Left colon (tissue), 2 donors: ENCODE data around the gene LGI4. TPM values are rescaled to one million over a fixed set of nuclear protein-coding genes. Genes with fewer than 3 reads are reported as not detected.

Source experiments
- ATAC-seq: fragments of 200-7000 bp; cut with Tn5 transposase; one replicate; pipeline ENCODE4 v1.9.1; 2020; ENCODE audit warnings: mild to moderate bottlenecking, moderate library complexity
- DNase-seq, 2 donors: peaks; one replicate each; pipeline ENCODE4 v3.0.0-alpha.2; 2020
- intact Hi-C, 2 donors: fragments of 100-400 bp; cut with DNase I in 1 of 2; cut with micrococcal nuclease in 1 of 2; formaldehyde crosslinking; loops; one replicate each; pipeline versions ENCODE4 v1.11.2 to v1.14.0; 2022; cut with DNase I, micrococcal nuclease
- total RNA-seq, 2 donors: library from RNA; stranded (reverse); fragmentation: NEBNext Ultra II Directional; extraction: Animal tissue kit (Norgen Biotek cat#: 25700); gene quantifications; one replicate each; pipeline ENCODE4 v1.2.1, GENCODE V29; 2021
- donor health status: DM: no; HTN: no; CAD: no.
- donor health status: DM: yes; HTN: yes; CAD: no.

Gene LGI4
- total RNA-seq, 2 donors from 2014 or later = 9.7 to 14.2 TPM

- no peak for DNase-seq
- no peak for ATAC-seq
- intact Hi-C loops = no loop called here
These were observed 53.7 kb downstream of the LGI4 start for GRCh38 chr19:35081201-35081600.

- intact Hi-C loops = no loop called here
- no peak for ATAC-seq
- no peak for DNase-seq
These were observed 54.2 kb downstream of the LGI4 start for GRCh38 chr19:35080613-35081170.

- DNase-seq (no peak), ATAC-seq (no peak)
- intact Hi-C loops = no loop called here
These were observed 55.0 kb downstream of the LGI4 start for GRCh38 chr19:35079826-35080225.

GRCh38 chr19:35077411-35078223, 57.2 kb downstream of the LGI4 start:
- intact Hi-C loops = no loop called here
- ATAC-seq (no peak), DNase-seq (no peak)

- ATAC-seq = no peak
- intact Hi-C loops = no loop called here
- DNase-seq = no peak
These were observed 58.2 kb downstream of the LGI4 start for GRCh38 chr19:35076657-35077056.

- no peak for DNase-seq
- intact Hi-C loops = no loop called here
- no peak for ATAC-seq
These were observed 58.9 kb downstream of the LGI4 start for GRCh38 chr19:35076026-35076370.

GRCh38 chr19:35075202-35076025, 59.4 kb downstream of the LGI4 start:
- ATAC-seq = no peak
- no peak for DNase-seq
- intact Hi-C loops = no loop called here

Other genes starting within 250 kb of the LGI4 start
- gene ZNF30, start 208.2 kb downstream of the LGI4 start, total RNA-seq = 1 to 10 TPM; 2.2 to 2.7 TPM
- gene ZNF792, start 170.8 kb downstream of the LGI4 start, total RNA-seq = 1 to 10 TPM; 5.8 to 6.4 TPM
- gene GRAMD1A, start 134.7 kb downstream of the LGI4 start, total RNA-seq = 10 to 100 TPM; 17.1 to 32.3 TPM
- 1 to 10 TPM; 2.2 to 4.1 TPM for gene SCN1B, start 104.6 kb downstream of the LGI4 start, total RNA-seq
- gene HPN, start 93.3 kb downstream of the LGI4 start, total RNA-seq = 1 to 10 TPM in 1 of 2 donors, under 1 TPM in 1; 0.95 to 1.1 TPM
- gene FXYD3, start 19.2 kb downstream of the LGI4 start, total RNA-seq = 1,000 to 10,000 TPM; 4,169 to 4,218 TPM
- 10 to 100 TPM in 1 of 2 donors, 1 to 10 TPM in 1; 7.7 to 30.3 TPM for gene FXYD1, start 3.8 kb upstream of the LGI4 start, total RNA-seq
- gene FXYD7, start 8.2 kb upstream of the LGI4 start, total RNA-seq = not detected
- gene FXYD5, start 19.7 kb upstream of the LGI4 start, total RNA-seq = 10 to 100 TPM; 14.9 to 18.3 TPM
- gene FAM187B, start 93.7 kb upstream of the LGI4 start, total RNA-seq = not detected
- gene LSR, start 113.9 kb upstream of the LGI4 start, total RNA-seq = 100 to 1,000 TPM; 323 to 324 TPM
- 10 to 100 TPM; 85.9 to 96.2 TPM for gene USF2, start 133.9 kb upstream of the LGI4 start, total RNA-seq
- gene HAMP, start 147.5 kb upstream of the LGI4 start, total RNA-seq = not detected
- gene MAG, start 157.1 kb upstream of the LGI4 start, total RNA-seq = not detected
- 1 to 10 TPM; 2.5 to 3.2 TPM for gene CD22, start 194.1 kb upstream of the LGI4 start, total RNA-seq
- gene FFAR1, start 212.8 kb upstream of the LGI4 start, total RNA-seq = under 1 TPM in 1 of 2 donors, not detected in 1; 0.11 TPM
- gene FFAR3, start 223.4 kb upstream of the LGI4 start, total RNA-seq = not detected
- gene GPR42, start 236.0 kb upstream of the LGI4 start, total RNA-seq = not detected